Activated CD4-positive, alpha-beta T cell treated with anti-CD3 and anti-CD28 coated beads for 1 hour (primary cell): Measurements from ENCODE around the gene PSMC5.

Experiments
- DNase-seq: peaks from one replicate; pipeline ENCODE4 v3.0.0-alpha.2; 2020

Gene PSMC5

GRCh38 chr17:63821804-63822203 is 5.4 kb upstream of the PSMC5 start:
- DNase-seq, result no peak

GRCh38 chr17:63822537-63822936 is 4.7 kb upstream of the PSMC5 start:
- no peak for DNase-seq

DNA sequence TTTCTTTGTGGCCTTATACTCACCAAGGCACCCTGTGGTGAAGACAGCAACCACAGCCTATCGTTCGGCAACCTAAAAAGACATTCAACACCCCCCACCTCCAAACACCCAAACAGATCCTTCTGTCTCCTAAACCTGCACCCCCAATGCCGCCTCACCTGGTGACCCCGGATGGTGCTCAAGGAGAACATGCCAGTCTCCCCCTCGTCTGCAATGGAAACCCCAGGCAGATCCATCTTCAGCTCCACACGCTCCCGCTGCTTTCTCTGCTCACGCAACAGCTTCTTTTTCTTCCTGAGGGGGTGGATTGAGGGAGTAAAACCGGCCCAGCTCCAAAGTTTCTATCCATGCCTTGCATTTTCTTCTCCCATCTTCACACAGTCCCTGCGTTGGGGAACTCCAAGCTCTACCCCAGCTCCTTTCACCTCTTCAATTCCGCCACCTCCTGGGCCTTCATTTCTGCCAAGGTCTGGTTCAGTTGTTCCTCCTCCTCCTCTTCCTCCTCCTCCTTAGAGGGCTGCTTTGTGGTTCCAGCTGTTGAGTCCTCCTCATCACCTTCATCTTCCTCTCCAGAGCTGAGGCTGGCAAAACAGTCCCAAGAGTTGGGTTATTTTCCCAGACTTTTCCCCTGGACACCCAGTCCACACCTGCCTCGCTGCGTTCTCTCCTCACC is 3.4 kb upstream of the PSMC5 start:
- DNase-seq, result no peak

DNA sequence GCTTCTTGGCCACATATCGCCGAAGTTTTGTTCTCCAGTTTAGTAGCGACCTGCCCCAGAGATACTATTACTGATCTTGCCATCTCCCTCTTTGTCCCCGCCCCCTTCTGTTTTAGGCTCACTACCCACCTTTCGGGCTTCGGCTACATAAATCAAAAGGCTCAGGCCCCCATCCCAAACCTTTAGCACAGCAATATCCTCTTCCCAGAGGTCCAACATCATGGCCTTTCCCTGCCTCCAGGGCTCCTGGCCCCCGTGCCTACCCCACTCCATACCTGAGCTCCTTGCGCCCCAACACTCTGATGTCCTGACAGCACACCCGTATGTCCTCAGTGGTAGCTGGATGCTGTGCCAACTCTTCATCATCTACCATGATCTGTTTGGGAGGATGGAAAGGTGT is 2.9 kb upstream of the PSMC5 start:
- DNase-seq, result no peak

DNA sequence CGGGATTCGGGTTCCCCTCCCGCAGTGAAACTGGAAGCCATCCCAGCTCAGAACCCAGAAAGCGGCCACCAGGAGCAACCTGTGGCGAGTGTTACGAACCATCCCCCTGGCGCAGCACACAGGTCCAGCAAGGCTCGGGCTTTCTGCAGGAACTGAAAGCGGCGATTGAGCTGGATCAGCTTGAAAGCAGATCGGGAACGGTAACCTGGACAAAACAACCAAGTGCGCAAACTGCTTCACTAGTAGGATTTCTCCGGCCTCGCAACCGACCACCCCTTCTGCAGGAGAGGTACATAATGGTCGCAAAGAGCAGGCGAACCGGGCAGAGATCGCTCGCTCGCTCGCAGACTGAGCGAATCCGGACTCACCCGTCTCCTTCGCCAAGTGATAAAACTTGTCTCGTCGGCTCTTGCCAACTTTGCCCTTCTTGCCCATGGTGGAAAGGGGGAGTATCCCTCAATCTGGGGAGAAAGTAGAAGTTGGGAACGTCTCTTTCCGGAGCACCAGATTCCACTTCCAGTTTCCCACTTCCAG is 696 bp upstream of the PSMC5 start:
- no peak for DNase-seq

DNA sequence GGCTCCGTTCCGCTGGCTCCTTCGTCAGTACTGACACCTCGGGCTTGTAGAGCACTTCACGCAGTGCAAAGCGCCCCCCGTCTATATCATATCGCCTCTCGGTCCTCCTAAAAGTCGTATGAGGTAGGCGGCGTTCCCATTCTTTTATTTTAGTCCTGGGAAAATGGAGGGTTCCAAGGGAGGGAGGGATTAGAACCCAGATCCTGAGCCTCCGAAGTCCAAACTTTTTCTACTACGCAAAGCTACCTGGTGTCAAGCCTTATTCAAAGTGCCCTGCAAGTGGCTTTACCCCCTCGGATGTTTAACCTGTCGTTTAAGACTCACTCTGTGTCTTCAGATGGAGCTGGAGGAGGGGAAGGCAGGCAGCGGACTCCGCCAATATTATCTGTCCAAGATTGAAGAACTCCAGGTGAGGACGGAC is 580 bp downstream of the PSMC5 start:
- DNase-seq, result no peak

DNA sequence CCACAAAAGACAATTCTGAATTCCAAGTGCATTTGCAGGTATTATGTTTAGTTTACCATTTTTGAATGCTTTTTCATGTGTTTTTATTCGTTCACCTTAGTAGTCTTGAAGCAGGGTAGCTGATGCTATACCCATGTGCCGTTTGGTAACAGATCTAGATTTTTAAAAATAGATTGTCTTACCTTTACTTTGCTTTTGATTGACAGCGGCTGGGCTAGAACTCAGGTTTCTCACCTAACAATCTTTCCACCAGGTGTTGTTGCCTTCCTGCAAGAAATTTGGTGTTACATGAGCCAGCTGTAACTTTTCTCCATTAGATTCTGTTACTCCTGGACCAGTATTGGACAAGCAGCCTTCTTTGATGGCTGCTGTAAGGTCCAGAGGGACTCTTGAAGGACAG is 1.7 kb downstream of the PSMC5 start:
- DNase-seq, result no peak

DNA sequence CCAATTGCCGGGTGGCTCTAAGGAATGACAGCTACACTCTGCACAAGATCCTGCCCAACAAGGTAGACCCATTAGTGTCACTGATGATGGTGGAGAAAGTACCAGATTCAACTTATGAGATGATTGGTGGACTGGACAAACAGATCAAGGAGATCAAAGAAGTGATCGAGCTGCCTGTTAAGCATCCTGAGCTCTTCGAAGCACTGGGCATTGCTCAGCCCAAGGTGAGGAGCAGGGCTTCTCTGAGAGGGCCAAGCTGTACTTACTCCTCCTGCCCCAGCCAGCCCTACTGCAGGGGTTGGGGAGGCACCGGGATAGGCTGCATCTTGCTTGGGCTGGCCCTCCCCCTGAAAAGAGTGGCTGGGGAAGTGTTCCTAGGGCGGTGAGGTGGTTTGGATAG is 3.0 kb downstream of the PSMC5 start:
- DNase-seq, result no peak

- no peak for DNase-seq
Observed at GRCh38 chr17:63830904-63831491, 3.8 kb downstream of the PSMC5 start.

DNA sequence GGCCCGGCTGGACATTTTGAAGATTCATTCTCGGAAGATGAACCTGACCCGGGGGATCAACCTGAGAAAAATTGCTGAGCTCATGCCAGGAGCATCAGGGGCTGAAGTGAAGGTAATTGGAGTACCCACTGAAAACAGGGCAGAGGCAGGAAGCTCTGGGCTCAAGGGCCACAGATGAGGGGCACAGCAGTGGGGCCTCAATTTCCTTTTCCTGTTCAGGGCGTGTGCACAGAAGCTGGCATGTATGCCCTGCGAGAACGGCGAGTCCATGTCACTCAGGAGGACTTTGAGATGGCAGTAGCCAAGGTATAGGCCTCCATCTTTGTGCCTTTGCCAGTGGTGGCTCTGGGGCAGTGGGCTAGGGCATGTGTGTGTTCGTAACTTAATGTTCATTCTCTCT is 4.3 kb downstream of the PSMC5 start:
- DNase-seq, result no peak

GRCh38 chr17:63832014-63832413 is 4.8 kb downstream of the PSMC5 start:
- DNase-seq, result no peak

- DNase-seq, result no peak
Observed at GRCh38 chr17:63832455-63832854, 5.2 kb downstream of the PSMC5 start.

DNA sequence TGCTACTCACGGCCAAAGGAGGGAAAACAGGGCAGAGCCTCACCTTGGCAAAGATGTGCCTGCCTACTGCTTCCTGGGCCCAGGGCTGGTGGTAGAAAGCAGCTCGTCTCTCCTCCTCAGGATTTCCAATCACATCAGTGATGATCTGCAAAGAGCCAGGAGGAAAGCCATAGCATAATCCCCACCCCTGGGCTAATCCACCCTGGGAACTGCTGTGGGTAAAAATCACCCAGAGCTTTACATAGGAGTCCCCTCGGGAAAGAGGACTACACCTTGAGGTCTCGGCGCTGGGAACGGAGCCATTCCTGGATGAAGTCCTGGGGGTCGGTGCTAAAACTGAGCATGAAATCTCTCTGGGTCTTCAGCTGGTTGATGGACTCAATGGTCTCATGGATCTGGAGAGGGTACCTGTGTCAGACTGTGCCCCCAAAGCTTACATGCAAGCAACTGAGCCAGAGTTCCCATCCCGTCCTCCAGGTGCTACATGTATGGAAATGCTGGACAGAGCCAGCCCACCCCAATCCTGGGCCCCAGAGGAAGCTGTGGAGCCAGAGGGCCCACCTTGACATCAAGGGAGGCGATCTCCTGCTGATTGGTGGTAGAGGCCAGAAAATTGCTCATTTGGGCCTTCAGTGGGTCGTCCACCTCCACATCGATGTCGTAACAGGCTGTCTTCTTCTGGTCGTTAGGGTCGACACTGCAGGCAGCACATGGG is 6.0 kb downstream of the PSMC5 start:
- DNase-seq, result no peak

GRCh38 chr17:63833741-63834373 is 6.6 kb downstream of the PSMC5 start:
- no peak for DNase-seq

GRCh38 chr17:63834431-63835166 is 7.4 kb downstream of the PSMC5 start:
- no peak for DNase-seq

GRCh38 chr17:63835167-63835720 is 8.0 kb downstream of the PSMC5 start:
- no peak for DNase-seq

DNA sequence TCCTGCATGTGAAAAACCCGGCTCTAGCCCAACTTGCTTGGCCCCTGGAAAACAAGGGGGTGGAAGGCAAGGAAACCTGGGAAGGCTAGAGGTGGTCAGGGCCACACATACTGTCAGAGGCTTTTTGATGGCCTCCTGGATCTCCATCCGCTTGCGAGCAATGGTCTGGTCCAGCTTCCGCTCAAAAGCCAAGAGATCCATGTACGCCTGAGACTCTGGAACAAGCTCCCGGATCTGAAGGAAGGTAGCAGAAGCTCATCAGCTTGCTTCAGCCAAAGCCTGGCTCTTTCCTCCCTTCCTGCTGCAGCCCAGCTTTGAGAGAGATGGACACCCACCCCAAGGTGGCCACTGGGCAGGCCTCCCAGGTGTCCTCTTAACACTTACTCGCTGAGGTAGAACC is 9.6 kb downstream of the PSMC5 start:
- DNase-seq, result no peak

GRCh38 chr17:63837480-63837879 is 10.2 kb downstream of the PSMC5 start:
- DNase-seq, result no peak

- no peak for DNase-seq
Observed at GRCh38 chr17:63837962-63838600, 10.8 kb downstream of the PSMC5 start.

DNA sequence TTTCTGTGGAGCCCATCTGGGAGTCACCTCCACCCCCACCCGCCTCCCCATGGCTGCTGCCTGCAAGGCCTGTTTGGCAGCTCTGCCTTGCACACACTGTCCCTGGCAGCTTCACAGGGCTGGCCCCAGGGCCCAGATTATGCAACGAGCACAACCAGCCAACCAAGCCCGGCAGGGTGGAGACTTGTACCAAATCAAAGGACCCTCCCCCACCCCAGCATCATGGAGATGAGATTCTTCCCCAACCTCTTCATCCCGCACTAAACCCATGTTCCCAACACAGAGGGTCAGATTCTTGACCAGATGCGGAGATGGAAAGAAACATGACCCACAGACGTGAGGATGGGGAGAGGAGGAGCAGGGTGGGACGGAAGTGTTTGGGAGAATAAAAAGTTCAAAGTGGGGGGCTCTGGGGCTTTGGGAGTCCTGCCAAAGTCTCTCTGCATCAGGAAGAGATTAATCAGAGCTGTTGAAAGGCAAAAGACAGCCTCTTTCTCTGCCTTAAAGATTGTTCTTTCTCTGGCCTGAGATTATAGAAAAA is 11.5 kb downstream of the PSMC5 start:
- DNase-seq, result no peak

GRCh38 chr17:63840591-63841349 is 13.5 kb downstream of the PSMC5 start:
- no peak for DNase-seq
